HG02970 (cell line): Measurements from ENCODE around the gene FBN2.
"Not testable (repeated sequence)": the region's sequence is repeated elsewhere in the genome, so short reads cannot be mapped to it uniquely, and the experiment has no call there.

Experiments
- ATAC-seq: cut with Tn5 transposase; IDR thresholded peaks from one replicate; pipeline ENCODE4 v1.9.1; 2021; ENCODE audit warnings: mild to moderate bottlenecking, moderate library complexity, moderate number of reproducible peaks; ENCODE audit not compliant: unreplicated experiment, low FRiP score

Gene FBN2

GRCh38 chr5:128536254-128537220, 1.5 kb downstream of the FBN2 start:
- ATAC-seq = no peak

GRCh38 chr5:128535251-128535650, 2.8 kb downstream of the FBN2 start:
- no peak for ATAC-seq

- no peak for ATAC-seq
These were observed 3.3 kb downstream of the FBN2 start for GRCh38 chr5:128534726-128535125.

GRCh38 chr5:128532776-128533175, 5.3 kb downstream of the FBN2 start:
- no peak for ATAC-seq

- ATAC-seq = no peak
These were observed 5.9 kb downstream of the FBN2 start for GRCh38 chr5:128532127-128532526.

- no peak for ATAC-seq
These were observed 9.3 kb downstream of the FBN2 start for GRCh38 chr5:128528637-128529255.

- no peak for ATAC-seq
These were observed 9.9 kb downstream of the FBN2 start for GRCh38 chr5:128528126-128528525.

GRCh38 chr5:128527077-128527476, 11.0 kb downstream of the FBN2 start:
- no peak for ATAC-seq

GRCh38 chr5:128522336-128522735, 15.7 kb downstream of the FBN2 start:
- no peak for ATAC-seq

- ATAC-seq = no peak
These were observed 18.2 kb downstream of the FBN2 start for GRCh38 chr5:128519827-128520226.

- ATAC-seq = no peak
These were observed 21.1 kb downstream of the FBN2 start for GRCh38 chr5:128516978-128517377.

GRCh38 chr5:128513806-128514205, 24.2 kb downstream of the FBN2 start:
- no peak for ATAC-seq

- ATAC-seq = no peak
These were observed 25.2 kb downstream of the FBN2 start for GRCh38 chr5:128512894-128513293.

GRCh38 chr5:128506643-128507042, 31.4 kb downstream of the FBN2 start:
- no peak for ATAC-seq

GRCh38 chr5:128503727-128504126, 34.3 kb downstream of the FBN2 start:
- not testable (repeated sequence) for ATAC-seq

GRCh38 chr5:128498844-128499455, 39.1 kb downstream of the FBN2 start:
- ATAC-seq = no peak

GRCh38 chr5:128494516-128494915, 43.5 kb downstream of the FBN2 start:
- no peak for ATAC-seq

GRCh38 chr5:128493657-128494329, 44.3 kb downstream of the FBN2 start:
- ATAC-seq = no peak

GRCh38 chr5:128491291-128491690, 46.8 kb downstream of the FBN2 start:
- ATAC-seq = no peak

GRCh38 chr5:128490761-128491160, 47.3 kb downstream of the FBN2 start:
- ATAC-seq = no peak

GRCh38 chr5:128487041-128487440, 51.0 kb downstream of the FBN2 start:
- no peak for ATAC-seq
